OCI-LY7 (cell line): ENCODE results near the gene ATP9A. TPM values are rescaled to one million over a fixed set of nuclear protein-coding genes. Genes with fewer than 3 reads are reported as not detected.

ENCODE experiments used
- BruUV-seq: library from RNA; stranded (reverse); fragments of 400-500 nt; replicated peaks from 2 replicates; lab custom pipeline; 2021; lab: Mats Ljungman, UMichigan
- CTCF ChIA-PET: fragments of 300-600 bp; sonication (Branson Sonifier 250); formaldehyde crosslinking; loops from one replicate; lab custom pipeline; 2022; ENCODE audit warnings: antibody characterized with exemption; ENCODE audit not compliant: unreplicated experiment; lab: Charles Lee
- POLR2A ChIA-PET: fragments of 300-600 bp; sonication (Branson Sonifier 250); formaldehyde crosslinking; loops from one replicate; lab custom pipeline; 2022; ENCODE audit warnings: antibody characterized with exemption; lab: Charles Lee
- DNase-seq: peaks from one replicate; pipeline ENCODE4 v3.0.0-alpha.2; 2015; ENCODE audit warnings: low spot score
- H2AFZ ChIP-seq: fragments of 200-600 bp; sonication (generic), shearing (Covaris generic); 2 replicates; pipeline ENCODE4 v1.6.1; 2014; ENCODE audit warnings: mild to moderate bottlenecking, antibody characterized with exemption, low read length, moderate library complexity
- H3K27ac ChIP-seq: fragments of 200-600 bp; sonication (generic); 2 replicates; pipeline ENCODE4 v1.5.1; 2014; ENCODE audit warnings: mixed run types, low read depth, mild to moderate bottlenecking, moderate library complexity, low read length, inconsistent platforms; ENCODE audit not compliant: poor library complexity, severe bottlenecking
- H3K36me3 ChIP-seq: fragments of 200-600 bp; sonication (generic); 2 replicates; pipeline ENCODE4 v1.6.1; 2014; ENCODE audit warnings: mild to moderate bottlenecking, antibody characterized with exemption, low read length, moderate library complexity, mixed read lengths; ENCODE audit not compliant: insufficient read depth
- H3K4me1 ChIP-seq: fragments of 200-600 bp; sonication (generic); 2 replicates; pipeline ENCODE4 v1.5.1; 2014; ENCODE audit warnings: mild to moderate bottlenecking, low read length; ENCODE audit not compliant: insufficient read depth, poor library complexity, severe bottlenecking
- H3K4me2 ChIP-seq: fragments of 200-600 bp; sonication (generic); 2 replicates; pipeline ENCODE4 v1.6.1; 2014; ENCODE audit warnings: mild to moderate bottlenecking, low read length
- H3K4me3 ChIP-seq: fragments of 200-600 bp; sonication (generic); 2 replicates; pipeline ENCODE4 v1.5.1; 2014; ENCODE audit warnings: mild to moderate bottlenecking, low read depth, low read length; ENCODE audit not compliant: poor library complexity, severe bottlenecking
- H3K79me2 ChIP-seq: fragments of 200-600 bp; sonication (generic); 2 replicates; pipeline ENCODE4 v1.6.1; 2016; ENCODE audit warnings: low read depth, mild to moderate bottlenecking, low read length, moderate library complexity, mixed read lengths; ENCODE audit not compliant: insufficient read depth
- H3K9me2 ChIP-seq: fragments of 200-600 bp; sonication (generic); 2 replicates; pipeline ENCODE4 v1.6.1; 2016; ENCODE audit warnings: mild to moderate bottlenecking, low read length, mixed read lengths; ENCODE audit not compliant: insufficient read depth
- H3K9me3 ChIP-seq: fragments of 200-600 bp; sonication (generic); 2 replicates; pipeline ENCODE4 v1.6.1; 2014; ENCODE audit warnings: mild to moderate bottlenecking, mixed run types, low read length, mixed read lengths
- H4K20me1 ChIP-seq: fragments of 200-600 bp; sonication (generic); 2 replicates; pipeline ENCODE4 v1.6.1; 2014; ENCODE audit warnings: mild to moderate bottlenecking, antibody characterized with exemption, low read length, moderate library complexity, mixed read lengths; ENCODE audit not compliant: insufficient read depth
- EZH2phosphoT487 ChIP-seq: fragments of 200-600 bp; sonication (generic); IDR thresholded peaks from 2 replicates; pipeline ENCODE4 v1.6.1; 2018; ENCODE audit warnings: low read depth, borderline replicate concordance, mild to moderate bottlenecking, mixed run types, antibody characterized with exemption, low read length, moderate library complexity, mixed read lengths
- intact Hi-C: fragments of 100-400 bp; cut with micrococcal nuclease; formaldehyde crosslinking; loops from one replicate; pipeline ENCODE4 v1.10.0; 2022; ENCODE audit not compliant: unreplicated experiment
- total RNA-seq, 2 experiments: library from RNA; depleted of rRNA in 1 of 2; stranded (reverse); fragments of >200 nt in 1 of 2; shearing (Covaris generic) in 1 of 2; gene quantifications; 2 replicates each; pipeline ENCODE4 v1.2.3, GENCODE V29; 2014 to 2022
- TF ChIP-seq, protein P1 (sequence below): fragments of 200-600 bp; sonication (generic); conservative IDR thresholded peaks from 2 replicates; pipeline ENCODE4 v1.5.1; 2014; ENCODE audit warnings: mild to moderate bottlenecking, antibody characterized with exemption, low read length, moderate library complexity, mixed read lengths

The ATP9A gene
- total RNA-seq, 2 experiments from 2014 or later = 0.67 to 0.85 TPM

DNA sequence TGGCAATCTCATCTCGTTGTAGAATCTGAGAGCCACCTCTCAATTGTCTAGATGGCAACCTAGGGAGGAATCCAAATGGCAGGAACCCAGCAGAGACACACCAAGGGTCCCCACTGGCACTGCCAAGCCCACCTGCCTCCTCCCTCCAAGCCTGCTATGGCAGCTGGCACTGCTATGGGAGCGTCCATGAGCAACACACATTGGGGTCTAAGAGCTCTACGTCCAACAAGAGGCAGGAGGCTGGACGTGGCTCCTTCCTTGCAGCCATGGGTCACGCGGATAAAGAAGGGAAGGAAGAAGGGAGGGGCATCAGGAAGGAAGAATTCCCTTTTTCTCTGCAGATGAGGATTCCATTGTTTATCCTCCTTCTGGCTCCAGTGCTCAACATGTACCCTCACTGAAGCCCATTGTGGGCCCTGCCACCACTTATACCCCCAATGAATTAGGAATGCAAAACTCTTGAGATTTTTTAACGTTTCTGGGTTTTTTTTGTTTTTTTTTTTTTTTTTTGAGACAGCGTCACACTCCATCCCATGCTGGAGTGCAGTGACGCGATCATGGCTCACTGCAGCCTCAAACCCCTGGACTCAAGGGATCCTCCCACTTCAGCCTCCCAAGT is 17.3 kb downstream of the ATP9A start:
- Histone ChIP-seq H3K79me2 (no peaks in the 10 kb centered on the region), H3K27ac (no peak overlapping the region), H3K4me2 (no peak overlapping the region), H3K4me1 (no peaks in the 10 kb centered on the region), H3K4me3 (no peak overlapping the region), H3K9me2 (no peaks in the 10 kb centered on the region), H4K20me1 (no peaks in the 10 kb centered on the region), H3K36me3 (no peaks in the 10 kb centered on the region), H3K9me3 (no peaks in the 10 kb centered on the region), H2AFZ (no peak overlapping the region)
- ChIA-PET POLR2A (interaction anchor here (1.0 kb wide), 1 partner anchor 16 kb away, joined by 3 read pairs; no protein-coding TSS in a partner anchor), CTCF (no interaction called here)
- no peak for DNase-seq
- intact Hi-C loops = no loop called here
- no peak for TF ChIP-seq EZH2phosphoT487
- no TSS peak for BruUV-seq

DNA sequence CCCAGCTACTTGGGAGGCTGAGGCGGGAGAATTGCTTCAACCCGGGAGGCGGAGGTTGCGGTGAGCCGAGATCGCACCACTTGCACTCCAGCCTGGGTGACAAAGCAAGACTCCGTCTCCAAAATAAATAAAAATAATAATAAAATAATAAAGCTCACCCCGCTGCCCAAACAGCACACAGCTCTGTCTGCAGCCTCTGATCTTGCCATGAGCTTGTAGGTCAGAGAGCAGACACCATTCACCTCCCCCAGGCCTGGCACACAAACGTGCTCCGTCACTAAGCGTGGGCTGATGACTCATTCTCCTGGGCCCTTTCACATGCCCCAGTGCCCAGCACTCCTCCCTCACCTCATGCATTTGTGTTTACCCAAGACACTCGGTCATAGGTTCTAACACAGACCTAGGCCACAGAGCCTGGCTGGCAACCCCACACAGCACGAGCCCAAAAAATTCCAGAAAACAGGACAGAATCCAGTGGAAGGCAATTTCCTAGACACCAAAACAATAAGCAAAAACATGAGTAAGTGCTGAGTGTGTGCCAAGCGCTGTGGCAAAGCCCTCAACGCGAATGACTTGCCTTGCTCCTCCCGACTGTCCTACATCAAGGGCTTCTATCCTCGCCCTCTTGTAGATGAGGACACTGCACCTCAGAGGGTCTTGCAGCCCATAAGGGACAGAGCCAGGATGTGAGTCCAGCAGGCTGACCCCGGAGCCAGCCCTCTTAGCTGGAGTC is 18.0 kb downstream of the ATP9A start:
- Histone ChIP-seq H2AFZ (no peak overlapping the region), H3K4me1 (no peaks in the 10 kb centered on the region), H3K9me2 (no peaks in the 10 kb centered on the region), H3K4me3 (no peak overlapping the region), H3K4me2 (no peak overlapping the region), H3K79me2 (no peaks in the 10 kb centered on the region), H4K20me1 (no peaks in the 10 kb centered on the region), H3K36me3 (no peaks in the 10 kb centered on the region), H3K27ac (no peak overlapping the region), H3K9me3 (no peaks in the 10 kb centered on the region)
- intact Hi-C loops = no loop called here
- POLR2A ChIA-PET = interaction anchor here (0.6 to 1.0 kb wide), 2 partner anchors 17 to 32 kb away, joined by 3 read pairs; no protein-coding TSS in a partner anchor
- CTCF ChIA-PET = interaction anchor here (0.6 kb wide), 1 partner anchor 360 kb away, joined by 3 read pairs; no protein-coding TSS in a partner anchor
- no TSS peak for BruUV-seq
- DNase-seq = no peak
- no peak for TF ChIP-seq EZH2phosphoT487
- TF ChIP-seq, protein P1, sequence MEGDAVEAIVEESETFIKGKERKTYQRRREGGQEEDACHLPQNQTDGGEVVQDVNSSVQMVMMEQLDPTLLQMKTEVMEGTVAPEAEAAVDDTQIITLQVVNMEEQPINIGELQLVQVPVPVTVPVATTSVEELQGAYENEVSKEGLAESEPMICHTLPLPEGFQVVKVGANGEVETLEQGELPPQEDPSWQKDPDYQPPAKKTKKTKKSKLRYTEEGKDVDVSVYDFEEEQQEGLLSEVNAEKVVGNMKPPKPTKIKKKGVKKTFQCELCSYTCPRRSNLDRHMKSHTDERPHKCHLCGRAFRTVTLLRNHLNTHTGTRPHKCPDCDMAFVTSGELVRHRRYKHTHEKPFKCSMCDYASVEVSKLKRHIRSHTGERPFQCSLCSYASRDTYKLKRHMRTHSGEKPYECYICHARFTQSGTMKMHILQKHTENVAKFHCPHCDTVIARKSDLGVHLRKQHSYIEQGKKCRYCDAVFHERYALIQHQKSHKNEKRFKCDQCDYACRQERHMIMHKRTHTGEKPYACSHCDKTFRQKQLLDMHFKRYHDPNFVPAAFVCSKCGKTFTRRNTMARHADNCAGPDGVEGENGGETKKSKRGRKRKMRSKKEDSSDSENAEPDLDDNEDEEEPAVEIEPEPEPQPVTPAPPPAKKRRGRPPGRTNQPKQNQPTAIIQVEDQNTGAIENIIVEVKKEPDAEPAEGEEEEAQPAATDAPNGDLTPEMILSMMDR = no peak

DNA sequence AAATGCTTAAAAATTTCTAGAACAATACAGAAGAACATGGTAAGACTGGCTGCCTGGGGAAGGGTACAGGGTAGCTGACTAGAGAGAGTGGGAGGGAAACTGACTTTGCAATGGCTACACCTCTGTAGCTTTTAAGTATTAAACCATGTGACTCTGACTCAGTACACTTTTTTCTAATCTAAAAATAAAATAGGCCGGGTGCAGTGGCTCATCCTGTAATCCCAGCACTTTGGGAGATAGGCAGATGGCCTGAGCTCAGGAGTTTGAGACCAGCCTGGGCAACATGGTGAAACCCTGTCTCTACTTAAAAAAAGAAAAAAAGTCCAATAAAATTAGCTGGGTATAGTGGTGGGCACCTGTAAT is 18.5 kb downstream of the ATP9A start:
- no peak overlapping the region for H3K4me2 ChIP-seq
- BruUV-seq = no TSS peak
- ChIA-PET POLR2A (no interaction called here), CTCF (interaction anchor here (0.6 kb wide), 1 partner anchor 360 kb away, joined by 3 read pairs; no protein-coding TSS in a partner anchor)
- no peak overlapping the region for H3K27ac ChIP-seq
- H3K4me3 ChIP-seq = no peak overlapping the region
- intact Hi-C loops = no loop called here
- no peaks in the 10 kb centered on the region for H3K9me3 ChIP-seq
- H3K36me3 ChIP-seq = no peaks in the 10 kb centered on the region
- no peak for DNase-seq
- H3K4me1 ChIP-seq = no peaks in the 10 kb centered on the region
- no peak for TF ChIP-seq EZH2phosphoT487
- TF ChIP-seq, protein P1 = no peak
- no peaks in the 10 kb centered on the region for H3K9me2 ChIP-seq
- no peaks in the 10 kb centered on the region for H4K20me1 ChIP-seq
- no peak overlapping the region for H2AFZ ChIP-seq
- H3K79me2 ChIP-seq = no peaks in the 10 kb centered on the region
